Motor neuron (in vitro differentiated cells): ENCODE data around the gene OGG1. TPM values are rescaled to one million over a fixed set of nuclear protein-coding genes. Genes with fewer than 3 reads are reported as not detected.

Experiments used
- ATAC-seq, 8 experiments: fragments of 200-7000 bp; cut with Tn5 transposase; replicated peaks in 6 of 8; 2 replicates each; pipeline ENCODE4 v1.8.0; 2021; ENCODE audit warnings: mild to moderate bottlenecking in 8 of 8, moderate library complexity in 8 of 8
- H3K27ac ChIP-seq, 2 donors: fragments of 250-450 bp; sonication (Bioruptor Pico); 2 replicates each; pipeline ENCODE4 v1.9.0; 2021; ENCODE audit warnings: antibody characterized with exemption in 2 of 2, mild to moderate bottlenecking in 2 of 2, moderate library complexity in 1 of 2
- H3K4me1 ChIP-seq, 2 donors: fragments of 250-450 bp; sonication (Bioruptor Pico); replicated peaks in 1 of 2; 2 replicates each; pipeline ENCODE4 v1.6.1; 2021; ENCODE audit warnings: antibody characterized with exemption in 2 of 2, mild to moderate bottlenecking in 2 of 2, moderate library complexity in 1 of 2
- H3K4me3 ChIP-seq, 5 donors: fragments of 250-450 bp; sonication (Bioruptor Pico); 2 replicates each; pipeline ENCODE4 v1.9.0; 2021; ENCODE audit warnings: antibody characterized with exemption in 5 of 5, mild to moderate bottlenecking in 5 of 5, moderate library complexity in 4 of 5
- WGBS, 10 experiments: fragments of 450-650 bp; shearing (Covaris generic); methylation state at CpG; one replicate each; pipeline ENCODE4 v1.0.0; 2022; 5-methylcytosine and 5-hydroxymethylcytosine counted together
- in situ Hi-C, 9 experiments: fragments of 400-800 bp; cut with MboI; loops; one replicate each; pipeline ENCODE4 v1.15.0; 2021; ENCODE audit warnings: low sequenced_read_pairs in 9 of 9, low pct_unique_long_range_greater_than_20kb in 2 of 9; ENCODE audit not compliant: unreplicated experiment in 9 of 9
- total RNA-seq, 8 experiments: library from RNA; unstranded; fragments of 300-600 nt; gene quantifications; 2 replicates each; pipeline versions ENCODE4 v1.2.3 to v1.2.4, GENCODE V29; 2022

Gene OGG1
- total RNA-seq, 8 experiments from 2014 or later = 11.9 to 28.1 (median 22.4) TPM

DNA sequence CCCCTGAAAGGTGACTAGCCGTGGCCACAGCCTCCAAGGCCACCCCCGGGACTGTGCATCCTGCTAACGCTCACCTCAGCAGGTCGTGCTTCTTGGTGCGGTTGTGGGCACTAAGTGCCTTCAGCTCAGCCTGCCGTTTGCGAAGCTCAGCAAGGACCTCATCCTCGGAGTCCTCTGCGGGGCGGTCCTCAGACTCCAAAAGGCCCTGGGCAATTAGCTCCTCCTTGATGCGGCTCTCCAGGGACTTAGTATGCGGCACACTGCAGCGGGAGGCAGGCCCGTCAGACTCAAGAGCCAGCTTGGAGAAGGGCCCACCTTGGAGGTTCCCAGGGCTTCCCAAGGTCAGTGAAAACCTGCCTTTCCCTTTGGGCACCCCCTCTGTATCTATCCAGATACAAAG lies 34.2 kb downstream of the OGG1 start:
- no peak for ATAC-seq
- in situ Hi-C loops = no loop called here
- WGBS, 10 experiments = 90 to 100% (median 98%) methylated on average over 1 to 10 of the region's 14 CpGs; no CpG with 5 or more reads in 4 of the 10 experiments
- H3K27ac ChIP-seq = no peak overlapping the region
- H3K4me1 ChIP-seq = no peaks in the 10 kb centered on the region
- no peak overlapping the region for H3K4me3 ChIP-seq

DNA sequence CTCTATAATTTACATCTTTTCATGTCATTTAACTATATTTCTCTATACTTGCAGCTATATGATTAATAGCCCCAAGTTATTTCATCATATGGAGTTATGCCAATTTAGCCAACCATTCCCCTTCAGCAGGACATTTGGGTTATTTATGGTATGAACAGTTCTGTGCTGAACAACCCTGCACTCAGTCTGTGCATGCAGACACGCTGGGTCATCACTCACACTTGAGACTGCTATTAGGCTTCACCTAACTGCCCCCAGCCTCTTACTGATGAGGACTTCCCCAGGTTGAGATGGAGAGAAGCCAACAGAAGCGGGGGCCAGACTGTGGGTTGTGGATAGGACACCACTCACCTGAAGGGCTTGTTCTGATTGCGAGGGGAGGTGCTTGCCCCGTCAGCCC lies 35.2 kb downstream of the OGG1 start:
- ATAC-seq = peak in 1 of 8 experiments; percentile 57
- WGBS, 10 experiments = 60 to 100% (median 100%) methylated on average over 1 to 3 of the region's 4 CpGs; no CpG with 5 or more reads in 3 of the 10 experiments
- no peak overlapping the region for H3K27ac ChIP-seq
- in situ Hi-C loops = no loop called here
- no peaks in the 10 kb centered on the region for H3K4me1 ChIP-seq
- H3K4me3 ChIP-seq = no peak overlapping the region

DNA sequence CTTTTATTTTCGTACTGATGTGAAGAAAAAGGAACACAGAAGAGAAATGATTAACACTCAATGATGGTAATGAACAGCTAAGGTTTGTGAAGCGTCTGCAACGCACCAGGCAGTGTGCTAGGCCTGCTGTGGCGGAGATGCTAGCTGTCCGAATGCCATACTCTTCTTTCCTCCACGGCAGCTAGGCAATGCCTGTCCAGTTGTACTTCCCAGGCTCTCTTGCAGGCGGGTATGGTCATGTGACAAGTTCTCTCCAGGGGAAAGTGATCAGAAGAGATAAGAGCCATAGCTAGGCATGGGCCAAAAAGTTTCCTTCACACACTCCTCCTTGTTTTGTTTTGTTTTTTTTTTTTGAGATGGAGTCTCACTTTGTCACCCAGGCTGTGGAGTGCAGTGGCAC lies 35.9 kb downstream of the OGG1 start:
- Histone ChIP-seq H3K27ac (no peak overlapping the region), H3K4me1 (no peaks in the 10 kb centered on the region), H3K4me3 (no peak overlapping the region)
- in situ Hi-C loops = no loop called here
- ATAC-seq = no peak
- 80 to 100% (median 90%) methylated on average over 1 to 7 of the region's 7 CpGs; no CpG with 5 or more reads in 1 of the 10 experiments for WGBS, 10 experiments

DNA sequence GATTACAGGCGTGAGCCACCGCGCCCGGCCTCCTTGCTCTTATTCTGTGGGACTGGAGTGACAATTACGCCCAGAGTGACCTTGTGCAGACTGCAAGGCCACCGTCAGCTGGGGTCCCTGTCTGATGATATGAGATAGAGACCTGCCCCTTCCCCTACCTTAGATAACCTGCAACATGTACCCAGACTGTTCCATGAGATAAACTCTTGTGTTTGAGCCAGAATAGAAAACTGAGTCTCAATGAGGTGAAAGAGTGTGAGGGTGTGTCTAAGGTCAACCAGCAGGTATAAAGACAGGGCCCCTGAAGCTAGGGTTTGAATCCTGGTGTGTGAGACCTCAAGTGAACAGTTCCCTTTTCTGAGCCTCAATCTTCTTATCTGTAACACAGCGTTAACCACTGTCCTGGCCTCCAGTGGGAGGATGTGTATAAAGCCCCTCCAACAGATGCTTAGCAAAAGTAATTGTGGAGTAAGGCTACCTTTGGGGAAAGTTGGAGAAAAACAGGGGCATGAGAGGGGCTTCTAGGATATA lies 36.5 kb downstream of the OGG1 start:
- in situ Hi-C loops = no loop called here
- 78 to 100% (median 100%) methylated on average over 1 to 5 of the region's 7 CpGs; no CpG with 5 or more reads in 3 of the 10 experiments for WGBS, 10 experiments
- H3K27ac ChIP-seq = no peak overlapping the region
- no peaks in the 10 kb centered on the region for H3K4me1 ChIP-seq
- H3K4me3 ChIP-seq = no peak overlapping the region
- ATAC-seq = no peak

DNA sequence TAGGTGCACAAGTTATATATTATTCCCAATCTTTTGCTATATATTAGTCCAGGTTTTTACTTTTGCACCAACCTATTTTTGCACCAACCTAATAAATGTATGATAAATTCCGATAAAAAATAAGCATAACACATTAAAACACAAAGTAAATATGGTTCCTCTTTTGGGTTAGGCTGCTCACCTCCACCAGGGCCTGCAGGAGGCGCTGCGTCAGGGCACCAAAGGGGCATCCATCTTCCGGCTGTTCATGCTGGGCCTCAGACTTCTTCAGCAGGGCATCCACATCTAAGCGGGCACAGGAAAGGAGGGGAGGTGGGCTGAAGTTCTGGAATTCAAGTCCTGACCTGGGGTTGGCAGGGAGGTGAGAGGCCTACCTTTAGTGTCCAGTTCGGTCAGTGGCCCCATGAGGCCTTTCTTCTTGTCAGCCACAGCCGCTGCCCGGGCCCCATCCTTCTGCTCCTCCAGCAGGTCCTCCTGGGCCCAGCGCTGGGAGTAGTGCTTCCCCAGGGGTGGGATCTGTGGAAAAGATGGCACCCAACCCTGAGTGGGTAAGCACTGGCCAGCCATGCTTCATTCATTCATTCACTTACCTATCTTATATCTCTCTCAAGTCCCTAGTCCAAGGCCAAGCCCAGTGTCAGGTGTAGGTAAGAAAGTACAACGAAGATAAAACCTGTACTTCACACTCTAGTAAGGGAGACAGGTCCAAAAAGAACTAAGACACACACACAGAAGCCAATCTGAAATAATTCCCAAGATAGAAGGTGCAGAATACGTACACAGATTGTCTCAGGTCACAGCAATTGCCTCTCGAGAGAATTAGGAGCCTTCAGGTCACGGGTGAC lies 37.3 kb downstream of the OGG1 start:
- Histone ChIP-seq H3K27ac (no peak overlapping the region), H3K4me3 (no peak overlapping the region), H3K4me1 (no peaks in the 10 kb centered on the region)
- ATAC-seq = peak in 1 of 8 experiments; percentile 25
- WGBS, 10 experiments = 0 to 100% (median 92%) methylated on average over 1 to 9 of the region's 13 CpGs; no CpG with 5 or more reads in 1 of the 10 experiments
- in situ Hi-C loops = no loop called here

DNA sequence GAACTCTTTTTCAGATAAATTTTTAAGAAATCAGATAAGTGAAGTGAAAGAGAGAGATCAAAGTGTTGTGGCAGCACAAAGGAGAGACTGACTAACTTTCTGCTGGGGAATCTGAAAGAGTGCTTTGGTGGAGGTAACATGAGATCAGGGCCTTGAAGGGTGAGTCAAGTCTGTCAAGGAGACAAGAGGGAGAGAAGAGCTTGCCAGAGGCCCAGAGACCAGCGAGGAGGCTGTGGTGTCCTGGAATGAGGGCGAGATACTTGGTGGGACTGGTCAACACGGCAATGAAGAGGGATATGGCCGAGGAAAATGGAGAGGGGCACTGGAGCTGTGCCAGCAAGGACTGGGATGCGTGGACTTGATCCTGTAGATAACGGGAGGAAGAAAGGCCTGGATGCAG lies 38.0 kb downstream of the OGG1 start:
- 83 to 100% (median 96%) methylated on average over 1 to 5 of the region's 6 CpGs; no CpG with 5 or more reads in 4 of the 10 experiments for WGBS, 10 experiments
- no peak overlapping the region for H3K4me3 ChIP-seq
- in situ Hi-C loops = no loop called here
- no peak overlapping the region for H3K27ac ChIP-seq
- no peaks in the 10 kb centered on the region for H3K4me1 ChIP-seq
- no peak for ATAC-seq

DNA sequence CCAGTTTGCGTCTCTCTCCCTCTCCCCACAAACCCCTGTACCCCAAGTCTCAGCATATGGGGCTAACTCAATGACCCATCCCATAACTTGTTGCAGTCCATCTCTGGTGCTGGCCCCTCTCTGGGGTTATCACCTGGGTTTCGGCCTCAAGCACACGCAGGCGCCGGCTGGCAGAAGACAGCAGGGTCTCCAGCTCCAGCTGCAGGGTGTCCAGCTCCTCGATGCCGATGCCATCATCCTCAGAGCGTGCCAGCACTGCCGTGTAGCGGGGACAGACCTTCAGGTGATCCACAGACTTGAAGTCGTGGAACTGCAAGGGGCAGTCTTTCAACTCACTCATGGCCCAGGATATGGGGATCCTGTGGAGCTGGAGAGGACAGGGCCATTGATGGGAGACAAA lies 41.4 kb downstream of the OGG1 start:
- in situ Hi-C loops = no loop called here
- Histone ChIP-seq H3K27ac (no peak overlapping the region), H3K4me1 (peaks cover 3 to 4% of the 10 kb centered on the region in 2 donors), H3K4me3 (no peak overlapping the region)
- ATAC-seq = no peak
- 87 to 100% (median 100%) methylated on average over 1 to 6 of the region's 11 CpGs; no CpG with 5 or more reads in 7 of the 10 experiments for WGBS, 10 experiments

DNA sequence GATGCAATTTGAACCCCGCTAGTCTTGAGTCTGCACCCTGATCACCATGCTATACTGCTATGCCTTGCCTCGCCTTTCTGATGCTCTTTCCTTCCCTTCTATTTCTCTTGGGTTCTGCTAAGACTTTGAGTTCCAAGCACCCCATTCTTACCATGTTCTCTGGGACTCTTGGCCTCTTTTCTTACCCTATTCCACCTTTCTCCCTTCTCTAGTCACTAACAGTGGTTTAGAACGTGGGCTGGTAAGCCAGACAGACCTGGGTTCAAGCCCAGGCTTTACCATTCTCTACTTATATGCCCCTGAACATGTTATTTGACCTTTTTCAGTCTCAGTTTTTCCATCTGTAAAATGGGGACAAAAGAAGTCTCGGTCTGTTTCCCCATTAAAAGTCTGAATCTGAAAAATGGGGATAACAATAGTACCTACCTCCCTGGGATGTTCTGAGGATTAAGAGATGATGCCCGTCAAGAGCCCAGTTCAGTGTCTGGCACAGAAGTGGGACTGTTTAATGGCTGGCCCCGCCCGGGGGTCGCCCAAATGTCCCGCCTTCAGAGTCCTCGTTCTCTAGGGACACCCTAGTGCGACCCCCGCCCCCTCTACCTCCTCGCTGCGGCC lies 42.1 kb downstream of the OGG1 start:
- WGBS, 10 experiments = 10 to 93% (median 46%) methylated on average over 1 to 7 of the region's 14 CpGs; no CpG with 5 or more reads in 1 of the 10 experiments
- Histone ChIP-seq H3K27ac (peak overlapping the region; percentile 99 to 100), H3K4me1 (peaks cover 3 to 4% of the 10 kb centered on the region in 2 donors), H3K4me3 (peak overlapping the region; percentile 57 to 92 (median 82))
- no peak for ATAC-seq
- in situ Hi-C loops = no loop called here

DNA sequence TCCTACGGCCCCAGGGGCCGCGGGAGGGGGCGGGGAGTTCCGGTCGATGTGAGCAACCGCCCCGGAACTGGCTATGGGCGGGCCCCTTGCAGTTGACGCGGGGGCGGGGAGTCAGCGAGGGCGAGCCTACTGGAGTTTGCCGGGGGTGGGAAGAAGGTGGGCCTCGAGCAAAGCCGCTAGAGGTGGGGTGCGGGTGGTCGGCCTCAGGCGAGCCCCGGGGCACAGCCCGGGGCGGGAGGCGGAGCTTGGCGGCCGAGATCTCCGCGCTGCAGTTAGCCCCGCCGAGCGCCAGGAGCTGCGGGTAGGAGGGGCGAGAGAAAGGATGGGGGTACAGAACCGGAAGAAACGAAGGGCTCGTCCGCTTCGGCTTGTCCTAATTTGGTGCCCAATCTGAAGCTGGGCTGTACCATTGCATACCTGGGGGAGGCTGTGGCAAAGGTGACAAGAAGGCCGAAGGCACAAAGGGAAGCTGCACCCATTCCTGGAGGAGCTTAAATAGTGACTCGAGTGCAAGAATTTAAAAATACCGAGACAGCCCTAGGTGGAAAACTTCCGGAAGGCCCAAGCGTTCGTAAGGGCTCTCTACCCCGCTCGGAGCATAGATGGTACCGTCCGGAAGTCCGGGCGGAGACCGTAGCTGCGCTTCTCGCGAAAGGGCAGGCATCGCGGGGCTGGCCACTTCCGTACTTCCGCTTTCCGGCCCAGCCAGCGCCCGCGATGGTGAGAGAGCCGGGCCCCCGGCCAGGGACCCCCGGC lies 42.8 kb downstream of the OGG1 start, which contains the start of the genes ARPC4 and TADA3:
ARPC4 (plus strand) TSS at position 678 of the 756 bp plus-strand sequence; CDS start at position 718, 40 bp downstream.
TADA3 (minus strand) TSS at position 69 of the 756 bp plus-strand sequence. CDS start 1,007 bp downstream, outside the sequence.
- Histone ChIP-seq H3K4me3 (peak within 1 kb of the TSS; percentile 57 to 92 (median 82)), H3K4me1 (peaks cover 3 to 4% of the 10 kb centered on the region in 2 donors), H3K27ac (peak within 1 kb of the TSS; percentile 99 to 100)
- ATAC-seq = peak; percentile 78 to 94 (median 91)
- WGBS, 10 experiments = 0 to 20% (median 0%) methylated on average over 1 to 24 of the region's 65 CpGs; no CpG with 5 or more reads in 5 of the 10 experiments
- in situ Hi-C loops = no loop called here

DNA sequence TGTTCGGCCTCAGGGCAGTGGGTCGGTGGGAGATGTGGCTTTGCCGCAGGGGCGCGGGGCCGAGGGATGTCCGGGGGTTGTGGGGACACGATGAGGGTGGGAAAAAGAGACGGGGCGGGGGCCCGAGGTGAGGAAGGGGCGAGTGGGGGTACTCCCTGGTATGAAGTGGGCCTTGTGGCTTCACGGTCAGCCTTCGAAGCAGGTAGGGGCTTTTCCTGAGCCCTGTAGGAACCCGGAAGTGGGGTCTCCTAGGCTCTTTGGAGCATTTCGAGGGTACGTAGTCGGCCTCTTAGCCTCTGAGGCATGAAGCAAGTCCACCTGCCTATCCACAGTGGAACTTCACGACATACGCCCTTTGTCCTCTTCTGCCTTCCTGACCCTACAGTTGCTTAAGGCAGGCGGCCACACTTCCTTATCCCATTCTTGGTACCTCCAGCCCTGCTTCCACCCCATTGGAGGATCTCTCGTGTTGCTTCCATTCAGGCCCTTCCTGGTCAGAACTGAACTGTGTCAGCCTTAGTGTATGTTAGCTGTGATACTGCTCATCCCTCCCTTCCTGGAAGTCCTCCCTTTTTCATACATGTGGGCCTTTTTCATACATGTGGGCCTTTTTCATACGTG lies 43.5 kb downstream of the OGG1 start:
- ATAC-seq = peak; percentile 2 to 34 (median 6)
- Histone ChIP-seq H3K27ac (peak overlapping the region; percentile 99 to 100), H3K4me1 (peaks cover 3 to 4% of the 10 kb centered on the region in 2 donors), H3K4me3 (peak overlapping the region; percentile 57 to 92 (median 82))
- WGBS, 10 experiments = 0 to 4% (median 0%) methylated on average over 1 to 7 of the region's 23 CpGs; no CpG with 5 or more reads in 3 of the 10 experiments
- in situ Hi-C loops = no loop called here

DNA sequence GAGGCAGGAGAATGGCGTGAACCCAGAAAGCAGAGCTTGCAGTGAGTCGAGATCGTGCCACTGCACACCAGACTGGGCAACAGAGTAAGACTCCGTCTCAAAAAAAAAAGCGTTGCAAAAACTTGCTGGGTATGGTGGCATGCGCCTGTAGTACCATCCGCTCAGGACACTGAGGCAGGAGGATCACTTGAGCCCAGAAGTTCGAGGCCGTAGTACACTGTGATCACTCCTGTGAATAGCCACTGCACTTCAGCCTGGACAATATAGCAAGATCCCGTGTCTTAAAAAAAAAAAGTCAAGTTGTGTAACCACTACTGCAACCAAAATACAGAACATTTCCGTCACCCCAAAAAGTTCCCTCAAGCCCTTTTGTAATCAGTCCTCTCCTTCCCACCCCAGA lies 44.6 kb downstream of the OGG1 start:
- in situ Hi-C loops = no loop called here
- no peak for ATAC-seq
- H3K27ac ChIP-seq = no peak overlapping the region
- no peak overlapping the region for H3K4me3 ChIP-seq
- WGBS, 10 experiments = 82 to 100% (median 94%) methylated on average over 1 to 10 of the region's 11 CpGs; no CpG with 5 or more reads in 2 of the 10 experiments
- H3K4me1 ChIP-seq = peaks cover 3 to 4% of the 10 kb centered on the region in 2 donors

DNA sequence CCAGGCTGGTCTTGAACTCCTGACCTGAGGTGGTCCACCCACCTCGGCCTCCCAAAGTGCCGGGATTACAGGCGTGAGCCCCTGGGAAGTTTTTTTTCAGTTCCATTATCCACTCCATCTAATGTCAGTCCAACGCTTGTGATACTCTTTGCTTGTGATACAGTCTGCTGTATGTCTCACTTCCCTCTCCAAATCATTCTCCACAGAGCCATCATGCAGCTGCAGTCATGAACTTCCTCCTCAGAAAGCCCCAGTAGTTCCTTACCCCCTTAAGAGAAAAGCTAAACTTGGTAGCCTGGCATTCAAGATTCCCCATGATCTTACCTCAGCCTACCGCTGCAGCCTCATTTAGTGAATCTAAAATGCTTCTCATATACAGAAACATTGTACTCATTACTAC lies 45.5 kb downstream of the OGG1 start:
- Histone ChIP-seq H3K4me1 (peaks cover 3 to 4% of the 10 kb centered on the region in 2 donors), H3K4me3 (no peak overlapping the region), H3K27ac (no peak overlapping the region)
- in situ Hi-C loops = no loop called here
- 90 to 100% (median 100%) methylated on average over 1 to 5 of the region's 5 CpGs; no CpG with 5 or more reads in 3 of the 10 experiments for WGBS, 10 experiments
- ATAC-seq = no peak
